ENCODE results near the gene ITSN1.

DNA sequence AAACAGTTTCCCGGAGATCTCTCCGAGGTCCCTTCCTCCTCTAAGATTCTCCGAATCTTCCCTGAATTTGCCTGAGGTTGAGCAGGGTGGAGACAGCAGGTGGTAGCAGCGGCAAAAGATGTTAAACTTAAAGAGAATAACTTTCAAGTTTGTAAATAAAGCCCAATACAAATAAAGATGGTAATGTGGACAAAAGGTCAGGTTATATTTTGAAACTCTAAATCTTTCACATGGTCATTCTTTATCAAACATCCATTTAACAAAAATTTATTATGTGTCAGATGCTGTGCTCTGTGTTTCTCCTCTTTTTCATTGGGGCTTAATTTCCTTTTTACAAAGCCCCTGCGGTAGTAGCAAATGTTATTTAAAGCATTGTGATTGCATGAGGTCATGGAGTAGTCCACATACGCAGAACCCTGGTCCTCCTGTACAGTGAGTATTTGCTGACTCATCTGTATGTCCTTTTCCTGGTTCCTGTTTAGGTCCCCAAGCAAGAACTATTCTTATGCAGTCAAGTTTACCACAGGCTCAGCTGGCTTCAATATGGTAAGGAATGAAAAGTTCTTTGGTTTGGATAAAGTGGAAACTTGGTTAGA lies 119.2 kb downstream of the ITSN1 start:
- TF ChIP-seq POLR2A (IDR thresholded peaks at IDR 0.05) = no peak
- TF ChIP-seq, protein P1, sequence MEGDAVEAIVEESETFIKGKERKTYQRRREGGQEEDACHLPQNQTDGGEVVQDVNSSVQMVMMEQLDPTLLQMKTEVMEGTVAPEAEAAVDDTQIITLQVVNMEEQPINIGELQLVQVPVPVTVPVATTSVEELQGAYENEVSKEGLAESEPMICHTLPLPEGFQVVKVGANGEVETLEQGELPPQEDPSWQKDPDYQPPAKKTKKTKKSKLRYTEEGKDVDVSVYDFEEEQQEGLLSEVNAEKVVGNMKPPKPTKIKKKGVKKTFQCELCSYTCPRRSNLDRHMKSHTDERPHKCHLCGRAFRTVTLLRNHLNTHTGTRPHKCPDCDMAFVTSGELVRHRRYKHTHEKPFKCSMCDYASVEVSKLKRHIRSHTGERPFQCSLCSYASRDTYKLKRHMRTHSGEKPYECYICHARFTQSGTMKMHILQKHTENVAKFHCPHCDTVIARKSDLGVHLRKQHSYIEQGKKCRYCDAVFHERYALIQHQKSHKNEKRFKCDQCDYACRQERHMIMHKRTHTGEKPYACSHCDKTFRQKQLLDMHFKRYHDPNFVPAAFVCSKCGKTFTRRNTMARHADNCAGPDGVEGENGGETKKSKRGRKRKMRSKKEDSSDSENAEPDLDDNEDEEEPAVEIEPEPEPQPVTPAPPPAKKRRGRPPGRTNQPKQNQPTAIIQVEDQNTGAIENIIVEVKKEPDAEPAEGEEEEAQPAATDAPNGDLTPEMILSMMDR (IDR thresholded peaks at IDR 0.05) = no peak
